H9 (cell line): ENCODE results near the gene F2RL3. TPM values are rescaled to one million over a fixed set of nuclear protein-coding genes. Genes with fewer than 3 reads are reported as not detected.
"Not testable (repeated sequence)": the region's sequence is repeated elsewhere in the genome, so short reads cannot be mapped to it uniquely, and the experiment has no call there.

Experiments
- DNase-seq: peaks from one replicate; pipeline ENCODE4 v3.0.0-alpha.2; 2017
- H2AFZ ChIP-seq: one replicate; pipeline ENCODE4 v1.6.1; 2013; ENCODE audit warnings: mild to moderate bottlenecking, low read length, control low read depth, moderate library complexity
- H2AK5ac ChIP-seq: 2 replicates; pipeline ENCODE4 v1.6.1; 2013; ENCODE audit warnings: low read length, control low read depth, mixed read lengths; ENCODE audit not compliant: insufficient read length
- H2BK120ac ChIP-seq: one replicate; pipeline ENCODE4 v1.6.1; 2013; ENCODE audit warnings: low read depth, mild to moderate bottlenecking, low read length, control low read depth, inconsistent platforms; ENCODE audit not compliant: poor library complexity, severe bottlenecking
- H2BK12ac ChIP-seq: 2 replicates; pipeline ENCODE4 v1.6.1; 2013; ENCODE audit warnings: low read length, control low read depth, mixed read lengths, low read depth; ENCODE audit not compliant: insufficient read length
- H2BK15ac ChIP-seq: 2 replicates; pipeline ENCODE4 v1.6.1; 2013; ENCODE audit warnings: low read depth, low read length, control low read depth
- H2BK20ac ChIP-seq: one replicate; pipeline ENCODE4 v1.6.1; 2013; ENCODE audit warnings: low read depth, mild to moderate bottlenecking, low read length, control low read depth, inconsistent platforms; ENCODE audit not compliant: poor library complexity, severe bottlenecking
- H2BK5ac ChIP-seq: 2 replicates; pipeline ENCODE4 v1.6.1; 2013; ENCODE audit warnings: low read length, control low read depth, mixed read lengths; ENCODE audit not compliant: insufficient read length
- H3K14ac ChIP-seq: 2 replicates; pipeline ENCODE4 v1.6.1; 2013; ENCODE audit warnings: low read length, control low read depth; ENCODE audit not compliant: insufficient read depth
- H3K18ac ChIP-seq: 2 replicates; pipeline ENCODE4 v1.6.1; 2013; ENCODE audit warnings: low read depth, mild to moderate bottlenecking, mixed read lengths, low read length, control low read depth; ENCODE audit not compliant: insufficient read length
- H3K23ac ChIP-seq: 2 replicates; pipeline ENCODE4 v1.6.1; 2013; ENCODE audit warnings: low read length, control low read depth, mixed read lengths, low read depth; ENCODE audit not compliant: insufficient read length
- H3K23me2 ChIP-seq: 2 replicates; pipeline ENCODE4 v1.6.1; 2013; ENCODE audit warnings: low read depth, mild to moderate bottlenecking, mixed read lengths, low read length, control low read depth; ENCODE audit not compliant: insufficient read length, poor library complexity, severe bottlenecking
- H3K27ac ChIP-seq: 2 replicates; pipeline ENCODE4 v1.5.1; 2013; ENCODE audit warnings: low read length, control low read depth, mixed read lengths, low read depth; ENCODE audit not compliant: insufficient read length
- H3K27me3 ChIP-seq: 2 replicates; pipeline ENCODE4 v1.6.1; 2013; ENCODE audit warnings: low read length, control low read depth, inconsistent platforms; ENCODE audit not compliant: insufficient read depth
- H3K4ac ChIP-seq: 2 replicates; pipeline ENCODE4 v1.6.1; 2013; ENCODE audit warnings: low read depth, mild to moderate bottlenecking, control low read depth, inconsistent platforms, low read length, moderate library complexity
- H3K4me1 ChIP-seq: 2 replicates; pipeline ENCODE4 v1.6.1; 2013; ENCODE audit warnings: low read length, control low read depth, inconsistent platforms; ENCODE audit not compliant: insufficient read depth
- H3K4me2 ChIP-seq: 2 replicates; pipeline ENCODE4 v1.6.1; 2013; ENCODE audit warnings: low read length, control low read depth, mixed read lengths; ENCODE audit not compliant: insufficient read length, insufficient read depth
- H3K56ac ChIP-seq: 2 replicates; pipeline ENCODE4 v1.6.1; 2013; ENCODE audit warnings: low read depth, mild to moderate bottlenecking, mixed read lengths, low read length, control low read depth; ENCODE audit not compliant: insufficient read length
- H3K79me1 ChIP-seq: 2 replicates; pipeline ENCODE4 v1.6.1; 2013; ENCODE audit warnings: low read depth, mild to moderate bottlenecking, moderate library complexity, low read length, control low read depth, inconsistent platforms; ENCODE audit not compliant: insufficient read depth, poor library complexity, severe bottlenecking
- H3K79me2 ChIP-seq: 2 replicates; pipeline ENCODE4 v1.6.1; 2013; ENCODE audit warnings: low read length, control low read depth, inconsistent platforms; ENCODE audit not compliant: insufficient read depth
- H3K9ac ChIP-seq: 2 replicates; pipeline ENCODE4 v1.6.1; 2013; ENCODE audit warnings: low read length, control low read depth, mixed read lengths; ENCODE audit not compliant: insufficient read length; ENCODE audit errors: extremely low read depth
- H3K9me3 ChIP-seq: one replicate; pipeline ENCODE4 v1.6.1; 2013; ENCODE audit warnings: low read depth, low read length, inconsistent platforms; ENCODE audit not compliant: control insufficient read depth
- H3T11ph ChIP-seq: one replicate; pipeline ENCODE4 v1.6.1; 2013; ENCODE audit warnings: mild to moderate bottlenecking, low read length, control low read depth, inconsistent platforms
- H4K20me1 ChIP-seq: one replicate; pipeline ENCODE4 v1.6.1; 2013; ENCODE audit not compliant: control insufficient read depth, insufficient read length, insufficient read depth
- H4K5ac ChIP-seq: 2 replicates; pipeline ENCODE4 v1.6.1; 2013; ENCODE audit warnings: low read depth, mild to moderate bottlenecking, mixed read lengths, low read length, control low read depth; ENCODE audit not compliant: insufficient read length
- H4K8ac ChIP-seq: replicated peaks from 2 replicates; pipeline ENCODE4 v1.6.1; 2013; ENCODE audit warnings: low read length, control low read depth, mixed read lengths, low read depth; ENCODE audit not compliant: insufficient read length
- H4K91ac ChIP-seq: 2 replicates; pipeline ENCODE4 v1.6.1; 2013; ENCODE audit warnings: low read depth, mild to moderate bottlenecking, moderate library complexity, mixed read lengths, low read length, control low read depth; ENCODE audit not compliant: insufficient read length
- H3K27ac Mint-ChIP-seq, 3 experiments: 2 replicates in 2 of 3; 3 replicates in 1 of 3; pipeline ENCODE4 v1.8.0; 2020 to 2021; ENCODE audit warnings: mixed read lengths in 3 of 3, mild to moderate bottlenecking in 1 of 3, moderate library complexity in 1 of 3
- H3K27me3 Mint-ChIP-seq: 2 replicates; pipeline ENCODE4 v1.8.0; 2021; ENCODE audit warnings: low read depth, mild to moderate bottlenecking, moderate library complexity, mixed read lengths
- H3K36me3 Mint-ChIP-seq, 3 experiments: 2 replicates in 2 of 3; 3 replicates in 1 of 3; pipeline ENCODE4 v1.8.0; 2020 to 2021; ENCODE audit warnings: low read depth in 3 of 3, mixed read lengths in 3 of 3; ENCODE audit not compliant: insufficient read depth in 1 of 3
- H3K4me1 Mint-ChIP-seq, 2 experiments: 2 replicates each; pipeline ENCODE4 v1.8.0; 2020; ENCODE audit warnings: mixed read lengths in 2 of 2
- H3K4me3 Mint-ChIP-seq, 2 experiments: 2 replicates in 1 of 2; 3 replicates in 1 of 2; pipeline ENCODE4 v1.8.0; 2020 to 2021; ENCODE audit warnings: mild to moderate bottlenecking in 2 of 2, mixed read lengths in 2 of 2, moderate library complexity in 1 of 2
- H3K9me3 Mint-ChIP-seq, 2 experiments: 2 replicates in 1 of 2; 3 replicates in 1 of 2; pipeline ENCODE4 v1.8.0; 2020; ENCODE audit warnings: mild to moderate bottlenecking in 2 of 2, mixed read lengths in 2 of 2, moderate library complexity in 1 of 2
- CTCF ChIP-seq: fragments of 200-600 bp; sonication (generic); conservative IDR thresholded peaks from 3 replicates; pipeline ENCODE4 v1.8.0; 2021; ENCODE audit warnings: antibody characterized with exemption, mild to moderate bottlenecking
- WGBS: extraction: QIAGEN DNeasy Blood & Tissue Kit; methylation state at CpG from one replicate; pipeline ENCODE4 v1.1.7; 2013; ENCODE audit warnings: missing lambda C conversion rate, low lambda C conversion rate, mixed read lengths; ENCODE audit not compliant: insufficient read length; ENCODE audit errors: extremely low coverage; 5-methylcytosine and 5-hydroxymethylcytosine counted together
- total RNA-seq: library from RNA; stranded (reverse); gene quantifications from 2 replicates; pipeline ENCODE4 v1.2.1, GENCODE V29; 2021

F2RL3 gene
- total RNA-seq, 1 experiment from 2014 or later = not detected

- peaks cover 18 to 19% of the 10 kb centered on the region in 2 experiments for H3K9me3 Mint-ChIP-seq
- Histone ChIP-seq H3K79me2 (no peaks in the 10 kb centered on the region), H4K8ac (no peak overlapping the region), H3K9me3 (no peaks in the 10 kb centered on the region), H2BK12ac (no peak overlapping the region), H2AK5ac (no peak overlapping the region), H3T11ph (no peak overlapping the region), H3K27ac (no peak overlapping the region), H3K56ac (no peak overlapping the region), H3K4ac (no peak overlapping the region), H3K23me2 (no peaks in the 10 kb centered on the region), H3K14ac (no peak overlapping the region), H2BK15ac (no peak overlapping the region), H2AFZ (no peak overlapping the region), H2BK20ac (no peak overlapping the region), H3K4me2 (no peak overlapping the region), H4K5ac (no peak overlapping the region), H3K79me1 (no peaks in the 10 kb centered on the region), H3K23ac (no peak overlapping the region), H3K18ac (no peak overlapping the region), H2BK120ac (no peak overlapping the region), H2BK5ac (no peak overlapping the region), H3K4me1 (no peaks in the 10 kb centered on the region), H3K9ac (no peak overlapping the region), H4K91ac (no peak overlapping the region), H3K27me3 (no peaks in the 10 kb centered on the region), H4K20me1 (no peaks in the 10 kb centered on the region)
- H3K27me3 Mint-ChIP-seq = peaks cover 2% of the 10 kb centered on the region
- no peak overlapping the region; a peak in 1 of 5 replicates for H3K4me3 Mint-ChIP-seq
- H3K4me1 Mint-ChIP-seq = peaks cover 7 to 10% of the 10 kb centered on the region in 2 experiments
- H3K36me3 Mint-ChIP-seq = peaks cover 5 to 14% (median 10%) of the 10 kb centered on the region in 3 experiments; a peak in 5 of 7 replicates
- TF ChIP-seq CTCF = no peak
- WGBS = no CpG with 5 or more reads among the region's 2 CpGs
- H3K27ac Mint-ChIP-seq = no peak overlapping the region
- no peak for DNase-seq
Observed at GRCh38 chr19:16936901-16937300, 48.1 kb downstream of the F2RL3 start.

DNA sequence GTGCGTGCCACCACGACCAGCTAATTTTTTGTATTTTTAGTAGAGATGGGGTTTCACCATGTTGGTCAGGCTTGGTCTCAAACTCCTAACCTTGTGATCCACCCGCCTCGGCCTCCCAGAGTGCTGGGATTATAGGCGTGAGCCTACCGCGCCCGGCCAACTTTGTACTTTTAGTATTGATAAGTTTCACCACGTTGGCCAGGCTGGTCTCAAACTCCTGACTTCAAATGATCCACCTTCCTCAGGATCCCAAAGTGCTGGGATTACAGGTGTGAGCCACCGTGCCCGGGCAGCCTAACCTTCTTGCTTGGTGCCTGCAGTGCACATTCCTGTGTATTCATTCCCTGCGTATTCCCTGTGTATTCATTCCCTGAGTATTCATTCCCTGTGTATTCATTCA is 49.0 kb downstream of the F2RL3 start:
- H2BK20ac ChIP-seq, H3K4me1 ChIP-seq, H2BK12ac ChIP-seq, H3K27me3 Mint-ChIP-seq, H3K9ac ChIP-seq, H3K9me3 ChIP-seq, DNase-seq, H3T11ph ChIP-seq, H3K4ac ChIP-seq, H4K8ac ChIP-seq, H2AFZ ChIP-seq, H3K18ac ChIP-seq, H2BK15ac ChIP-seq, H3K14ac ChIP-seq, H4K5ac ChIP-seq, H2BK5ac ChIP-seq, H3K27me3 ChIP-seq, H2BK120ac ChIP-seq, H3K23ac ChIP-seq, H3K27ac ChIP-seq, H3K23me2 ChIP-seq, H3K79me1 ChIP-seq, H4K91ac ChIP-seq, H4K20me1 ChIP-seq, H3K4me3 Mint-ChIP-seq, H3K79me2 ChIP-seq, H3K4me1 Mint-ChIP-seq, H3K56ac ChIP-seq, H2AK5ac ChIP-seq, H3K4me2 ChIP-seq: not testable (repeated sequence)
- Mint-ChIP-seq H3K27ac (peak overlapping the region in 1 of 3 experiments; percentile 28; a peak in 1 of 7 replicates), H3K9me3 (peaks cover 18 to 19% of the 10 kb centered on the region in 2 experiments), H3K36me3 (peaks cover 5 to 14% (median 10%) of the 10 kb centered on the region in 3 experiments; a peak in 5 of 7 replicates)
- no CpG with 5 or more reads among the region's 12 CpGs for WGBS
